Ovary (tissue), 9 donors: Measurements from ENCODE around the gene FGF19. TPM values are rescaled to one million over a fixed set of nuclear protein-coding genes. Genes with fewer than 3 reads are reported as not detected.

ENCODE experiments used
- DNase-seq, 5 donors: peaks; one replicate each; pipeline ENCODE4 v3.0.0-alpha.2; 2019 to 2020
- H3K27ac ChIP-seq, 2 donors: fragments of 200-600 bp; one replicate each; pipeline versions ENCODE4 v1.5.1 to v1.8.0; 2019 to 2022
- H3K27me3 ChIP-seq: fragments of 200-600 bp; one replicate; pipeline ENCODE4 v1.8.0; 2022
- H3K36me3 ChIP-seq: fragments of 200-600 bp; sonication (generic); one replicate; pipeline ENCODE4 v1.5.1; 2019
- H3K4me1 ChIP-seq: one replicate; pipeline ENCODE4 v1.8.1; 2013; ENCODE audit warnings: mild to moderate bottlenecking, moderate library complexity; ENCODE audit not compliant: insufficient read depth
- H3K4me3 ChIP-seq: fragments of 200-600 bp; sonication (generic); one replicate; pipeline ENCODE4 v1.5.1; 2017
- H3K9me3 ChIP-seq, 2 donors: fragments of 200-600 bp in 1 of 2; sonication (generic) in 1 of 2; one replicate each; pipeline versions ENCODE4 v1.5.1 to v1.8.1; 2013 to 2019; ENCODE audit warnings: mild to moderate bottlenecking in 1 of 2, moderate library complexity in 1 of 2
- EP300 ChIP-seq: sonication (generic); formaldehyde crosslinking; IDR thresholded peaks from one replicate; pipeline ENCODE4 v1.6.1; 2017; ENCODE audit warnings: antibody characterized with exemption
- POLR2A ChIP-seq: fragments of 450-650 bp; IDR thresholded peaks from one replicate; pipeline ENCODE4 v1.6.1; 2017; ENCODE audit warnings: antibody characterized with exemption, mild to moderate bottlenecking, moderate library complexity
- WGBS, 3 donors: extraction: QIAGEN DNeasy Blood & Tissue Kit in 1 of 3; methylation state at CpG; one replicate each; pipeline versions ENCODE4 v1.1.5 to v1.1.7; 2013 to 2017; 5-methylcytosine and 5-hydroxymethylcytosine counted together
- intact Hi-C, 4 donors: fragments of 100-400 bp; cut with DNase I; formaldehyde crosslinking; loops; one replicate each; pipeline versions ENCODE4 v1.11.0 to v1.15.1; 2022 to 2023
- polyA plus RNA-seq, 2 donors: library from polyadenylated mRNA; stranded (reverse); fragments of 200-250 nt in 1 of 2; fragments of 350-450 nt in 1 of 2; fragmentation: Illumina TruSeq in 1 of 2; extraction: RNeasy Lipid Tissue Mini Kit (QIAGEN cat#74804) in 1 of 2; gene quantifications; one replicate each; pipeline ENCODE4 v1.2.3, GENCODE V29; 2013 to 2014
- total RNA-seq, 7 donors: library from RNA; depleted of rRNA in 2 of 7; stranded (reverse); fragments of >200 nt in 2 of 7; fragmentation: NEBNext Ultra II Directional in 3 of 7; extraction: Animal tissue kit (Norgen Biotek cat#: 25700) in 3 of 7; gene quantifications; one replicate each; pipeline versions ENCODE4 v1.1.0 to v1.2.4, GENCODE V29; 2016 to 2023
- TF ChIP-seq, protein P1 (sequence below), 3 donors: fragments of 450-650 bp in 2 of 3; fragments of 200-600 bp in 1 of 3; IDR thresholded peaks; one replicate each; pipeline versions ENCODE4 v1.5.1 to v1.8.0; 2016 to 2022; ENCODE audit warnings: antibody characterized with exemption in 3 of 3, mild to moderate bottlenecking in 1 of 3
- donor health status: DM: no; HTN: no; CAD: no; lungs with moderate emphysema.
- donor health status: DM: no; HTN: no; CAD: no.
- donor health status: Bipolar disorder and iron deficiency.
- donor health status: DM: yes; HTN: yes; CAD: no.
- donor health status: DM: no; HTN: no; CAD: no.
- donor health status: DM: yes; HTN: yes; CAD: no.

Gene FGF19
- total and polyA plus RNA-seq, 9 donors, result 0.31 TPM; not detected in 8

GRCh38 chr11:69726019-69726418 is 22.2 kb upstream of the FGF19 start:
- TF ChIP-seq POLR2A (no peak), EP300 (no peak)
- TF ChIP-seq, protein P1, sequence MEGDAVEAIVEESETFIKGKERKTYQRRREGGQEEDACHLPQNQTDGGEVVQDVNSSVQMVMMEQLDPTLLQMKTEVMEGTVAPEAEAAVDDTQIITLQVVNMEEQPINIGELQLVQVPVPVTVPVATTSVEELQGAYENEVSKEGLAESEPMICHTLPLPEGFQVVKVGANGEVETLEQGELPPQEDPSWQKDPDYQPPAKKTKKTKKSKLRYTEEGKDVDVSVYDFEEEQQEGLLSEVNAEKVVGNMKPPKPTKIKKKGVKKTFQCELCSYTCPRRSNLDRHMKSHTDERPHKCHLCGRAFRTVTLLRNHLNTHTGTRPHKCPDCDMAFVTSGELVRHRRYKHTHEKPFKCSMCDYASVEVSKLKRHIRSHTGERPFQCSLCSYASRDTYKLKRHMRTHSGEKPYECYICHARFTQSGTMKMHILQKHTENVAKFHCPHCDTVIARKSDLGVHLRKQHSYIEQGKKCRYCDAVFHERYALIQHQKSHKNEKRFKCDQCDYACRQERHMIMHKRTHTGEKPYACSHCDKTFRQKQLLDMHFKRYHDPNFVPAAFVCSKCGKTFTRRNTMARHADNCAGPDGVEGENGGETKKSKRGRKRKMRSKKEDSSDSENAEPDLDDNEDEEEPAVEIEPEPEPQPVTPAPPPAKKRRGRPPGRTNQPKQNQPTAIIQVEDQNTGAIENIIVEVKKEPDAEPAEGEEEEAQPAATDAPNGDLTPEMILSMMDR (IDR thresholded peaks at IDR 0.05), result no peak
- H3K36me3 ChIP-seq, result no peaks in the 10 kb centered on the region

DNA sequence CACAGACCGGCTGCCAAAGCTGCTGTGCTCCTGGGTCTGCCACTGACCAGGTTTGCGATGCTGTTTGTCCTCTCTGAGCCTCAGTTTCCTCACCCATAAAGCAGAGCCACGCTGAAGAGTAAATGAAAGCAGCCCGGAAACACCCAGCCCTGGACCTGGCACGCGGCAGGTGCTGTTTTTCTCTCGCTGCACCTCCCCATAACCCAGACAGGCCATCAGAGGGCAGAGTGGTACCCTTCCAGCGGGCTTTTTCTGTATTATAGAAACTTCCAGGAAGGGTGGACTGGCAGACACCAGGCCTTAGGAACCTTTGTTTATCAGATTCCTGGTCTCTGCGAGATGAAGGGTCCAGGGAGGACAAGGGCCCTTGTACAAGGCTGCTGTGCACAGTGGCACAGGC is 17.9 kb upstream of the FGF19 start:
- no peaks in the 10 kb centered on the region for H3K27me3 ChIP-seq
- no peaks in the 10 kb centered on the region for H3K9me3 ChIP-seq
- WGBS, 3 donors, result 30 to 44% (median 36%) methylated on average over 9 of the region's 9 CpGs
- no peak overlapping the region for H3K4me3 ChIP-seq
- no peaks in the 10 kb centered on the region for H3K36me3 ChIP-seq
- TF ChIP-seq POLR2A (no peak), EP300 (no peak)
- TF ChIP-seq, protein P1 (IDR thresholded peaks at IDR 0.05), result no peak
- intact Hi-C loops, result no loop called here
- DNase-seq, result no peak
- no peak overlapping the region for H3K27ac ChIP-seq
- H3K4me1 ChIP-seq, result no peaks in the 10 kb centered on the region

More at GRCh38 chr11:69726019-69726418, 22.2 kb upstream of the FGF19 start:
- no peak overlapping the region for H3K4me3 ChIP-seq
- WGBS, 3 donors, result 23 to 37% (median 28%) methylated on average over 9 of the region's 9 CpGs
- no peaks in the 10 kb centered on the region for H3K27me3 ChIP-seq
- no peaks in the 10 kb centered on the region for H3K4me1 ChIP-seq
- H3K27ac ChIP-seq, result no peak overlapping the region
- intact Hi-C loops, result no loop called here
- no peak for DNase-seq
- no peaks in the 10 kb centered on the region for H3K9me3 ChIP-seq

DNA sequence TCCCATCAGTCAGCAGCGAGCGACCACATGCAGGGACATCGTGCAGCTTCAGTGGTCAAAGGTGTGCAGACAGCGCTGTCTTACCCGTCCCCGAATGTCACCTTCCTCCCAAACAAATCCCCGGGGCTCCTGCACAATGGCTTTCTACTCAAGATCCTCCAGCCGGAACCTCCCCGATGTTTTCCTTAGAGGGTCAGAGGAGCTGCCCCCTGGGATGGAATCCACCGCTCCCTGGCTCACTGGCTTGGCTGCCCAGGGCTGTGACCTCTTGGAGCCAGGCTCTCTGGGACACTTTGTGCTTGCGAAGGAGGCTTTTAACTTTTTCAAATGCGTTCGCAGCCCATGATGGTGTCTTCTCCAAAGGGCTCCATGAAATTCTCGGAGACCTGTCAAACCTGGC is 17.3 kb upstream of the FGF19 start:
- DNase-seq, result no peak
- H3K27me3 ChIP-seq, result no peaks in the 10 kb centered on the region

DNA sequence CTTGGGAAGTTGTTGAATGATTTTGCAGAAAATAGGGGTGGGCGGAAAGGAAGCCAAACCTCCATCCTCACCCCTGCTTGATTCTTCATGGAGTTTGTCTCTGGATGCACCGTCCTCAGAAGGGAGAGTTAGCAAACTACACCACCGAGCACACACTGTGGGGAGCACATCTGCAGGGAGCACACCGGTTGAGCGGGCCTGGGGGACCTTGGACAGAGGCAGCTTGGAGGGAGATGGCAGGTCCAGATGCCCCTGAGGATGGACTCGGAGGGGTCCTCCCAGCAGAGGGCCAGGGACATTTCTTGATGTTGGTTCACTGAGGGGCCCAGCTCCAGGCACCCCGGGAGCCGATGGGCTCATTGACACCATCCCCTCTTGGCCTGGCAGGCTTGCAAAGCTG is 15.1 kb upstream of the FGF19 start:
- Histone ChIP-seq H3K4me3 (no peak overlapping the region), H3K9me3 (no peaks in the 10 kb centered on the region), H3K27ac (no peak overlapping the region), H3K4me1 (no peaks in the 10 kb centered on the region), H3K36me3 (no peaks in the 10 kb centered on the region), H3K27me3 (no peaks in the 10 kb centered on the region)
- intact Hi-C loops, result no loop called here
- TF ChIP-seq POLR2A (no peak), EP300 (no peak)
- TF ChIP-seq, protein P1 (IDR thresholded peaks at IDR 0.05), result no peak
- WGBS, 3 donors, result 74 to 79% (median 79%) methylated on average over 8 of the region's 8 CpGs
- DNase-seq, result no peak

More for the DNA sequence above, 17.3 kb upstream of the FGF19 start:
- intact Hi-C loops, result no loop called here
- no peaks in the 10 kb centered on the region for H3K36me3 ChIP-seq
- 24 to 35% (median 24%) methylated on average over 14 of the region's 14 CpGs for WGBS, 3 donors
- H3K27ac ChIP-seq, result no peak overlapping the region
- H3K4me3 ChIP-seq, result no peak overlapping the region
- no peak for TF ChIP-seq POLR2A
- no peak for TF ChIP-seq EP300
- TF ChIP-seq, protein P1 (IDR thresholded peaks at IDR 0.05), result no peak
- no peaks in the 10 kb centered on the region for H3K9me3 ChIP-seq
- no peaks in the 10 kb centered on the region for H3K4me1 ChIP-seq
